Measurements from ENCODE around the gene RANGRF.

GRCh38 chr17:8282345-8282744 is 6.1 kb upstream of the RANGRF start:
- no peak for TF ChIP-seq CTCF (IDR thresholded peaks at IDR 0.05)
- no peak for TF ChIP-seq POLR2A (IDR thresholded peaks at IDR 0.05)

Data from right lobe of liver (tissue), 4 donors.